H1 (cell line): Measurements from ENCODE around the gene FGD6.

Experiments
- BACH1 ChIP-seq: IDR thresholded peaks from 2 replicates; pipeline ENCODE4 v1.6.1; 2012; ENCODE audit warnings: low read length, improper control_type of control experiment
- CBX5 ChIP-seq: fragments of 300-800, 300-1000 bp; sonication (generic); IDR thresholded peaks from 2 replicates; pipeline ENCODE4 v1.7.1; 2016; ENCODE audit warnings: antibody characterized with exemption, low read length, low read depth
- EP300 ChIP-seq, 2 experiments: IDR thresholded peaks; 1 replicate in 1 of 2; 2 replicates in 1 of 2; pipeline ENCODE4 v1.6.1; 2011 to 2012; ENCODE audit warnings: low read depth in 2 of 2, low read length in 2 of 2, mild to moderate bottlenecking in 2 of 2, borderline replicate concordance in 1 of 2, inconsistent platforms in 1 of 2, moderate library complexity in 1 of 2
- GABPA ChIP-seq: IDR thresholded peaks from 2 replicates; pipeline ENCODE4 v1.6.1; 2011; ENCODE audit warnings: mild to moderate bottlenecking, low read length, moderate library complexity, borderline replicate concordance; ENCODE audit not compliant: insufficient read depth
- PHF8 ChIP-seq: fragments of 200-600 bp; sonication (generic); conservative IDR thresholded peaks from 2 replicates; pipeline ENCODE4 v1.7.1; 2012; ENCODE audit warnings: low read depth, mild to moderate bottlenecking, inconsistent platforms, low read length, moderate library complexity
- SUZ12 ChIP-seq: fragments of 200-600 bp; sonication (generic); IDR thresholded peaks from 2 replicates; pipeline ENCODE4 v1.6.1; 2012; ENCODE audit warnings: mild to moderate bottlenecking, inconsistent platforms, low read length, moderate library complexity, mixed read lengths
- ZNF274 ChIP-seq: IDR thresholded peaks from 2 replicates; pipeline ENCODE4 v1.7.0; 2012; ENCODE audit warnings: low read length, borderline replicate concordance; ENCODE audit errors: extremely low read depth
- TF ChIP-seq, protein P1 (sequence below): IDR thresholded peaks from 2 replicates; pipeline ENCODE4 v1.6.1; 2011; ENCODE audit warnings: low read length, improper control_type of control experiment

GRCh38 chr12:95214466-95214865, 2.8 kb downstream of the FGD6 start:
- no peak for TF ChIP-seq EP300 (IDR thresholded peaks at IDR 0.05; ENCODE audit: borderline replicate concordance in 1 of 2, low read depth in 2 of 2, low read length in 2 of 2)
- TF ChIP-seq PHF8 = no peak
- TF ChIP-seq ZNF274 = no peak
- TF ChIP-seq CBX5 = no peak
- TF ChIP-seq SUZ12 = no peak
- no peak for TF ChIP-seq GABPA
- no peak for TF ChIP-seq BACH1
- TF ChIP-seq, protein P1, sequence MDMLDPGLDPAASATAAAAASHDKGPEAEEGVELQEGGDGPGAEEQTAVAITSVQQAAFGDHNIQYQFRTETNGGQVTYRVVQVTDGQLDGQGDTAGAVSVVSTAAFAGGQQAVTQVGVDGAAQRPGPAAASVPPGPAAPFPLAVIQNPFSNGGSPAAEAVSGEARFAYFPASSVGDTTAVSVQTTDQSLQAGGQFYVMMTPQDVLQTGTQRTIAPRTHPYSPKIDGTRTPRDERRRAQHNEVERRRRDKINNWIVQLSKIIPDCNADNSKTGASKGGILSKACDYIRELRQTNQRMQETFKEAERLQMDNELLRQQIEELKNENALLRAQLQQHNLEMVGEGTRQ = no peak
